BJ (cell line): ENCODE results near the gene ALG3. TPM values are rescaled to one million over a fixed set of nuclear protein-coding genes. Genes with fewer than 3 reads are reported as not detected.

Source experiments
- CTCF ChIA-PET: fragments of 350-600 bp; formaldehyde crosslinking; extraction: SDS; loops from one replicate; lab custom pipeline; 2021; ENCODE audit warnings: antibody characterized with exemption, inconsistent platforms; lab: Yijun Ruan, JAX
- POLR2A ChIA-PET: fragments of 300-600 bp; sonication (Branson Sonifier 250); formaldehyde crosslinking; extraction: SDS; loops from one replicate; lab custom pipeline; 2021; ENCODE audit warnings: antibody characterized with exemption; lab: Charles Lee
- DNase-seq: peaks from one replicate; pipeline ENCODE4 v3.0.0-alpha.2; 2011; ENCODE audit warnings: low read depth
- H3K27me3 ChIP-seq: 2 replicates; pipeline ENCODE4 v1.6.0; 2011; ENCODE audit warnings: low read length; ENCODE audit not compliant: control insufficient read depth, insufficient read depth
- H3K36me3 ChIP-seq: 2 replicates; pipeline ENCODE4 v1.5.1; 2011; ENCODE audit warnings: low read length; ENCODE audit not compliant: control insufficient read depth, insufficient read depth
- H3K4me3 ChIP-seq: 2 replicates; pipeline ENCODE4 v1.5.1; 2011; ENCODE audit warnings: low read depth, mild to moderate bottlenecking, control low read depth, low read length
- CTCF ChIP-seq: IDR thresholded peaks from 2 replicates; pipeline ENCODE4 v1.5.1; 2011; ENCODE audit warnings: low read depth, mild to moderate bottlenecking, control low read depth, inconsistent platforms, low read length, moderate library complexity; ENCODE audit not compliant: insufficient read depth
- polyA plus RNA-seq: library from polyadenylated mRNA; depleted of rRNA; stranded (reverse); fragments of >200 nt; gene quantifications from 2 replicates; pipeline ENCODE4 v1.2.3, GENCODE V29; 2011

Gene ALG3
- polyA plus RNA-seq, 1 experiment, result 68.9 TPM

GRCh38 chr3:184235381-184236032 lies 13.3 kb downstream of the ALG3 start:
- TF ChIP-seq CTCF, result no peak
- H3K4me3 ChIP-seq, result no peak overlapping the region
- no peak for DNase-seq
- no peaks in the 10 kb centered on the region for H3K36me3 ChIP-seq
- CTCF ChIA-PET, result interaction anchor here (6.4 kb wide), 1 partner anchor 9 kb away, joined by 54 read pairs; the partner anchor contains the start of gene VWA5B2
- POLR2A ChIA-PET, result no interaction called here
- H3K27me3 ChIP-seq, result peaks cover 19% of the 10 kb centered on the region

GRCh38 chr3:184234671-184235380 lies 13.9 kb downstream of the ALG3 start:
- ChIA-PET POLR2A (no interaction called here), CTCF (no interaction called here)
- H3K36me3 ChIP-seq, result no peaks in the 10 kb centered on the region
- DNase-seq, result no peak
- no peak overlapping the region for H3K4me3 ChIP-seq
- no peak for TF ChIP-seq CTCF
- peaks cover 20% of the 10 kb centered on the region for H3K27me3 ChIP-seq

- CTCF ChIA-PET, result no interaction called here
- no peaks in the 10 kb centered on the region for H3K36me3 ChIP-seq
- peak; percentile 25 for DNase-seq
- POLR2A ChIA-PET, result no interaction called here
- TF ChIP-seq CTCF, result peak; percentile 27; the same call in 1 of the 2 replicates
- peaks cover 25% of the 10 kb centered on the region for H3K27me3 ChIP-seq
- no peak overlapping the region for H3K4me3 ChIP-seq
Measured at GRCh38 chr3:184234224-184234623, 14.5 kb downstream of the ALG3 start.

GRCh38 chr3:184233127-184233843 lies 15.5 kb downstream of the ALG3 start:
- ChIA-PET CTCF (no interaction called here), POLR2A (interaction anchor here (0.5 kb wide), 1 partner anchor 1077 kb away, joined by 4 read pairs; no protein-coding TSS in a partner anchor)
- DNase-seq, result no peak
- no peak for TF ChIP-seq CTCF
- Histone ChIP-seq H3K36me3 (no peaks in the 10 kb centered on the region), H3K27me3 (peaks cover 34% of the 10 kb centered on the region), H3K4me3 (no peak overlapping the region)

- H3K4me3 ChIP-seq, result no peak overlapping the region
- no peak for DNase-seq
- ChIA-PET POLR2A (no interaction called here), CTCF (interaction anchor here (0.7 kb wide), 1 partner anchor 9 kb away, joined by 3 read pairs; no protein-coding TSS in a partner anchor)
- TF ChIP-seq CTCF, result no peak
- no peaks in the 10 kb centered on the region for H3K36me3 ChIP-seq
- H3K27me3 ChIP-seq, result peaks cover 42% of the 10 kb centered on the region
Measured at GRCh38 chr3:184231671-184232070, 17.1 kb downstream of the ALG3 start.
